BLaER1 treated with 17β-estradiol and CSF1 and Interleukin-3, amounts not matched to agents 10 nM and 100 nM (cell line): ENCODE data around the gene LRRTM2.

Experiments used
- H3K27ac ChIP-seq, 11 experiments: shearing (Covaris generic); formaldehyde crosslinking; 2 replicates each; pipeline ENCODE4 v1.8.1; 2022
- H3K27me3 ChIP-seq, 11 experiments: shearing (Covaris generic); formaldehyde crosslinking; 2 replicates each; pipeline ENCODE4 v1.8.1; 2022
- H3K36me3 ChIP-seq, 11 experiments: shearing (Covaris generic); formaldehyde crosslinking; 2 replicates each; pipeline ENCODE4 v1.8.1; 2022
- H3K4me1 ChIP-seq, 10 experiments: shearing (Covaris generic); formaldehyde crosslinking; 2 replicates each; pipeline ENCODE4 v1.8.1; 2022
- H3K4me2 ChIP-seq, 11 experiments: shearing (Covaris generic); formaldehyde crosslinking; 2 replicates each; pipeline ENCODE4 v1.8.1; 2022
- H3K4me3 ChIP-seq, 10 experiments: shearing (Covaris generic); formaldehyde crosslinking; 2 replicates each; pipeline ENCODE4 v1.8.1; 2022
- H3K9ac ChIP-seq, 11 experiments: shearing (Covaris generic); formaldehyde crosslinking; 2 replicates each; pipeline ENCODE4 v1.8.1; 2022
- H3K9me3 ChIP-seq, 11 experiments: shearing (Covaris generic); formaldehyde crosslinking; replicated peaks in 1 of 11; 2 replicates each; pipeline ENCODE4 v1.8.1; 2022
- H4K20me1 ChIP-seq, 11 experiments: shearing (Covaris generic); formaldehyde crosslinking; 2 replicates each; pipeline ENCODE4 v1.8.1; 2022
- Cebpa-rat ChIP-seq, 11 experiments: shearing (Covaris generic); IDR thresholded peaks; 2 replicates each; pipeline ENCODE4 v1.8.1; 2022

The LRRTM2 gene

DNA sequence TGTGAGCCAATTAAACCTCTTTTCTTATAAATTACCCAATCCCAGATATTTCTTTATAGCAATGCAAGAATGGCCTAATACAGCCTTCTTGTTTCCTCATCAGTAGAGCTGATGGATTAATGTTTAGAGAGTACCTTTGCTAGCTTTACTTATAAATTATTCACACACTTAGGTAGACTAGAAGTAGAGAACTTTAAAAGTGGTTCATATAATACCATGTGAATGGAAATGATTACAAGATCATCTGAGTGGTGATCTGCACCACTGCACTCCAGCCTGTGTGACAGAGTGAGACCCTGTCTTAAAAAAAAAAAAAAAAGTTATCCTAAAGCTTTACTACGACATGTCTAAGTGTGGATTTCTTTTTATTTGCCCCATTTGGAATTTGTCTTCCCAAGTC, 23.2 kb upstream of the LRRTM2 start:
- Histone ChIP-seq H3K27ac (no peak overlapping the region), H3K36me3 (peaks cover 32 to 67% (median 43%) of the 10 kb centered on the region in 11 experiments)

DNA sequence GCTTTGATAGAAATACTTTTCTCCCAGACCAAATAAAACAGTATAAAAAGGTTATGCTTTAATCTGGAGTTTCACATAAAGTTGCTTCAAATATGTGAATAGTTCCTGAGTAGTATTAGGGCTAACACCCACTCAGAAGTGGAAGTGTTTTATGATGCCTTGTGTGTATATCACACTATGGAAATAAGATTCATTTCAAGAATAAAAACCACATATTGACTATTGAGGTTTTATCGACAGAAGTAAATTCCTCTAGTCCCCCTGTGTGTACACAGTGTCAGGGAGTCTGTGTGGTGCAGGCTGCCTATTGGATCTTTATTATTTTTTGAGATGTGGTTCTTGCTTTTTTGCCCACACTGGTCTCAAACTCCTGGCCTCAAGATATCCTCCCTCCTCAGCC, 20.8 kb upstream of the LRRTM2 start:
- Histone ChIP-seq H3K27ac (no peak overlapping the region), H3K4me3 (no peak overlapping the region)
- no peak for TF ChIP-seq Cebpa-rat (IDR thresholded peaks at IDR 0.05)

More for the DNA sequence above, 23.2 kb upstream of the LRRTM2 start:
- H3K27me3 ChIP-seq, result no peaks in the 10 kb centered on the region
- peaks cover 32 to 46% (median 40%) of the 10 kb centered on the region in 10 experiments for H3K4me1 ChIP-seq
- H3K9ac ChIP-seq, result no peak overlapping the region
- no peak overlapping the region for H3K4me2 ChIP-seq
- TF ChIP-seq Cebpa-rat (IDR thresholded peaks at IDR 0.05), result no peak
- H3K4me3 ChIP-seq, result no peak overlapping the region
- peaks cover 5 to 16% (median 6%) of the 10 kb centered on the region in 11 experiments; a peak in 14 of 22 replicates for H3K9me3 ChIP-seq
- H4K20me1 ChIP-seq, result peaks cover 0 to 41% (median 15%) of the 10 kb centered on the region in 11 experiments; a peak in 12 of 22 replicates

DNA sequence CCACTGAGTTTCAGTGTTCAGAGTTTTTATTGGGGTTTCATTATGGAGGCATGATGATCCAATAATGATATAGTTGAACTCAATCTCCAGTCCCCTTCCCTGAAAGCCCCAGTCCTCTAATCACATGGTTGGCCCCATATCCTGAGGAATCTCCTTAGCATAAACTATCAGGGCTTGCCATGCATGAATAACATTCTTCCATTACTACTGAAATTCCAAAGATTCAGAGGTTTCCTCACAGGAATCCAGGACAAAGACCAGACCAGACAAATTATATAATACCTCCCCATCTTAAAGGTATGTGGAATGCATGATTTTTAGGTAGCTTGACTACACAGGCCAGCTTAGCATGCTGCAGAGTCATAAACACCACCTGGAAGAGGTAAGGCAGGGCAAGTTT, 15.5 kb upstream of the LRRTM2 start:
- Histone ChIP-seq H3K9me3 (peaks cover 22 to 38% (median 34%) of the 10 kb centered on the region in 11 experiments), H3K4me3 (peak overlapping the region in 2 of 10 experiments; percentile 10 to 23; a peak in 1 of 20 replicates), H3K4me1 (no peaks in the 10 kb centered on the region), H4K20me1 (peaks cover 0 to 15% (median 0%) of the 10 kb centered on the region in 11 experiments; a peak in 4 of 22 replicates), H3K9ac (no peak overlapping the region), H3K27ac (no peak overlapping the region), H3K36me3 (peaks cover 69 to 99% (median 84%) of the 10 kb centered on the region in 11 experiments), H3K4me2 (no peak overlapping the region), H3K27me3 (no peaks in the 10 kb centered on the region)
- TF ChIP-seq Cebpa-rat (IDR thresholded peaks at IDR 0.05), result no peak

More for the DNA sequence above, 20.8 kb upstream of the LRRTM2 start:
- Histone ChIP-seq H3K4me2 (no peak overlapping the region), H3K36me3 (peaks cover 42 to 78% (median 57%) of the 10 kb centered on the region in 11 experiments), H3K4me1 (peaks cover 19 to 26% (median 22%) of the 10 kb centered on the region in 10 experiments), H4K20me1 (peaks cover 0 to 37% (median 8%) of the 10 kb centered on the region in 11 experiments; a peak in 12 of 22 replicates), H3K9me3 (peaks cover 0 to 16% (median 7%) of the 10 kb centered on the region in 11 experiments; a peak in 17 of 22 replicates), H3K27me3 (no peaks in the 10 kb centered on the region), H3K9ac (no peak overlapping the region)

DNA sequence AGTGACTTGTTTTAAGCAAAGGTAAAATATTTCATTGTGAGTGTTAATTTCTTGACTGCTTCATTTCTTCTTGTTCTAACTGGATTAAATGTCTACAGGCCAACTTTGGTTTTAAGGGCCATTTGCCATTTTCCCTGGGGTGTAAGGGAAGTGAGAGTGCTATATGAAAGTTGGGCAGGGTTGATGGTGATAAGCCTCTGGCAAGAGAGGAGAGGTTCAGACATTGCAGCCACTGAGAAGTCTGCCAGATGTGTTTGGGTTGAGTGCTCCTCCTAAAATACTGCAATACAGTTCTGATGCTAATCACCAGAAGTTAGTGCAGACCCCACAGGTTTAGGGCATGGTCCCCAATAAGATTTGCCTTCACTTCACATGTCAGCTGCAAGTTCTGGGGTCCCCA, 14.9 kb upstream of the LRRTM2 start:
- Histone ChIP-seq H3K9ac (no peak overlapping the region), H3K9me3 (peaks cover 22 to 38% (median 34%) of the 10 kb centered on the region in 11 experiments), H4K20me1 (peaks cover 0 to 21% (median 0%) of the 10 kb centered on the region in 11 experiments; a peak in 6 of 22 replicates), H3K4me2 (no peak overlapping the region), H3K27me3 (no peaks in the 10 kb centered on the region), H3K27ac (no peak overlapping the region), H3K4me3 (peak overlapping the region in 2 of 10 experiments; percentile 10 to 16; a peak in 3 of 20 replicates), H3K36me3 (peaks cover 69 to 99% (median 88%) of the 10 kb centered on the region in 11 experiments), H3K4me1 (no peaks in the 10 kb centered on the region)
- TF ChIP-seq Cebpa-rat (IDR thresholded peaks at IDR 0.05), result no peak

DNA sequence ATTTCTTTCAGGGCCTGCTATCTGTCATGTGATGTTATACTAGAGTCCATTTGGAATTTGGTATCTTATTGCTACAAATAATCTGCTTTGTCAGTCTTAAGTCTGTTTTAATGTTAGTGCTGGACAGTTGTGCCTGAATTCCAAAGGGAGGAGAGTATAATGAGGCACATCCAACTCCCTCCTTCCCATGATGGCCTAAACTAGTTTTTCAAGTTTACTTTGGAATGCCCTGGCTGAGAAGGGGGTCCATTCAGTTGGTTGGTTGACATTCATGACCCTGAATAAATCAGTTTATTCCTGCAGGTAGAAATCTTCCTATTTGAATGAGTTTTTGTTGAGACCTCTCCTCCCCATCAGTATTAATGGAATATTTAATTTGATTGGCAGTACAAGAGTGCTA, 9.4 kb upstream of the LRRTM2 start:
- Histone ChIP-seq H3K27ac (no peak overlapping the region), H3K36me3 (peaks cover 46 to 83% (median 63%) of the 10 kb centered on the region in 11 experiments), H3K27me3 (no peaks in the 10 kb centered on the region), H3K9me3 (peaks cover 18 to 32% (median 23%) of the 10 kb centered on the region in 11 experiments), H3K4me1 (peaks cover 0 to 16% (median 14%) of the 10 kb centered on the region in 10 experiments; a peak in 14 of 20 replicates), H3K9ac (no peak overlapping the region), H3K4me2 (no peak overlapping the region), H3K4me3 (no peak overlapping the region), H4K20me1 (peaks cover 0 to 69% (median 30%) of the 10 kb centered on the region in 11 experiments; a peak in 12 of 22 replicates)
- no peak for TF ChIP-seq Cebpa-rat (IDR thresholded peaks at IDR 0.05)

DNA sequence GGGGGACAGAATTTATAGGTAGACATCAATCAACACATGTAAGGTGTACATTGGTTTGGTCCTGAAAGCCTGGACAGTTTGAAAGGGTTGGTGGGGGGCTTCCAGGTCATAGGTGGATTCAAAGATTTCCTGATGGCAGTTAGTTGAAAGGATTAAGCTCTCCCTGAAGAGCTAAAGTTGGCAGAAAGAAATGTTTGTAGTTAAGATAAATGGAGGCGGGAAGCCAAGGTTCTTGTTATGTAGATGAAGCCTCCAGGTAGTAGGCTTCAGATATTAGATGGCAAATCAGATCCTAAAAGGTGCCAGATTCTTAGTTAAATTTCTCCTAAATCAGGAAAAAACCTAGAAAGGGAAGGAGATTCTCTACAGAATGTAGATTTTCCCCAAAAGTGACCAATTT, 9.0 kb upstream of the LRRTM2 start:
- Histone ChIP-seq H3K4me3 (no peak overlapping the region), H3K9me3 (peaks cover 13 to 31% (median 19%) of the 10 kb centered on the region in 11 experiments), H3K9ac (no peak overlapping the region), H3K4me1 (peaks cover 0 to 16% (median 14%) of the 10 kb centered on the region in 10 experiments; a peak in 14 of 20 replicates), H4K20me1 (peaks cover 0 to 74% (median 31%) of the 10 kb centered on the region in 11 experiments; a peak in 12 of 22 replicates), H3K27me3 (no peaks in the 10 kb centered on the region), H3K27ac (no peak overlapping the region), H3K4me2 (no peak overlapping the region), H3K36me3 (peaks cover 42 to 82% (median 63%) of the 10 kb centered on the region in 11 experiments)
- TF ChIP-seq Cebpa-rat (IDR thresholded peaks at IDR 0.05), result no peak

DNA sequence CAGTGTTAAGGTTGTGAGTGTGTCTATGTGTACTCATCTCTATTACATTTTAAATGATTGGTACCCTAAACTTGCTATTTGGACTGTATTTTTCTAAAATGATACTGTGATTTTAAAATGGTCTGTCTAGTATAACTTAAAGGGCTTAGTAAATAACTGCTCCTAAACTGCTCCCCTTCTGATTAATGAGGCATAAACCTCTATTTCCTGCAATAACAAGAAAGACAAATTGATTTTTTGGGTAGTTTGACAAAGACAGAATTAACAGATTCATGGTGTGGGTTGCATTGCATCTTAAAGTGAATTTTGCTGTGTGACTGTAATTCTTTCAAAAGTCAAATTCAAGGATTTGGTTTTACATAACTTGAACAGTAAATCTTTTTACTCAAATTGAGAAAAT, 8.1 kb upstream of the LRRTM2 start:
- H4K20me1 ChIP-seq, result peaks cover 0 to 83% (median 35%) of the 10 kb centered on the region in 11 experiments; a peak in 14 of 22 replicates
- H3K9ac ChIP-seq, result no peak overlapping the region
- H3K36me3 ChIP-seq, result peaks cover 33 to 73% (median 57%) of the 10 kb centered on the region in 11 experiments
- no peak overlapping the region for H3K4me3 ChIP-seq
- H3K27ac ChIP-seq, result no peak overlapping the region
- peaks cover 0 to 18% (median 15%) of the 10 kb centered on the region in 10 experiments; a peak in 14 of 20 replicates for H3K4me1 ChIP-seq
- H3K4me2 ChIP-seq, result peak overlapping the region in 6 of 11 experiments; percentile 33 to 64 (median 56); a peak in 12 of 22 replicates
- peaks cover 4 to 24% (median 10%) of the 10 kb centered on the region in 11 experiments; a peak in 16 of 22 replicates for H3K9me3 ChIP-seq
- H3K27me3 ChIP-seq, result no peaks in the 10 kb centered on the region
- TF ChIP-seq Cebpa-rat (IDR thresholded peaks at IDR 0.05), result no peak

DNA sequence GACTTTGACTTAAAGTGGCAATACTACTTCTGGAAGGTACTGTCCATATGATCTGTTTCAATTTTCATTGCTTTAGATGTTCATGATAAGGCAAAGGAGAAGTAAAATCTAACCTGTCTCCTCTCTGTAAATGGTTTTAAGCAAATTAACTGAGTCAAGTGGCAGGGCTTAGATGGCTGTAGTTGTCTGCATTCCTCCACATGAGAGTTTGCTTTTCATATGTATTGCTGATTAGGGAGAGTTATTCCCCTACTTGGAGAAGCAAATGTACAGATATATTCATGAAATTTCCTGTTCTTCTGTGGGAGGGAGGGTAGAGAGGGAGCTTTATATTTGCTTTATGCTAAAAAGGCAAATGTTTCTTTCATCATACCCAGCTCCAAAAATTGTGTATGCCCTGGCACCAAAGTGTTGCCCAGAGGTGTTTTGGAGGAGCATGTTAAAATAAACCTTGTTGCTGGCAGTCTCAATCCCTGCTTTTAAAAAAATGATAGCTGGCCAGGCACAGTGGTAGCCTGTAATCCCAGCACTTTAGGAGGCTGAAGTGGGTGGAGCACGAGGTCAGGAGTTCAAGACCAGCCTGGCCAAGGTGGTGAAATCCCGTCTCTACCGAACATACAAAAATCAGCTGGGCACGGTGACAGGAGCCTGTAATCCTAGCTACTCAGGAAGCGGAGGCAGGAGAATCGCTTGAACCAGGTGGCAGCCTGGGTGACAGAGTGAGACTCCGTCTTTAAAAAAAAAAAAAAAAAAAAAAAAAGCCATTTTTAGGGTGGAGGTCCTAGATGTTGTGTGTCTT, 3.5 kb upstream of the LRRTM2 start:
- peaks cover 0 to 29% (median 15%) of the 10 kb centered on the region in 10 experiments; a peak in 14 of 20 replicates for H3K4me1 ChIP-seq
- H3K27me3 ChIP-seq, result no peaks in the 10 kb centered on the region
- no peak overlapping the region for H3K4me3 ChIP-seq
- peaks cover 12 to 68% (median 35%) of the 10 kb centered on the region in 11 experiments; a peak in 20 of 22 replicates for H3K36me3 ChIP-seq
- TF ChIP-seq Cebpa-rat (IDR thresholded peaks at IDR 0.05), result no peak
- H3K9me3 ChIP-seq, result peaks cover 0 to 10% (median 0%) of the 10 kb centered on the region in 11 experiments; a peak in 6 of 22 replicates
- peaks cover 20 to 100% (median 72%) of the 10 kb centered on the region in 11 experiments; a peak in 19 of 22 replicates for H4K20me1 ChIP-seq
- no peak overlapping the region for H3K4me2 ChIP-seq
- no peak overlapping the region for H3K27ac ChIP-seq
- H3K9ac ChIP-seq, result no peak overlapping the region

DNA sequence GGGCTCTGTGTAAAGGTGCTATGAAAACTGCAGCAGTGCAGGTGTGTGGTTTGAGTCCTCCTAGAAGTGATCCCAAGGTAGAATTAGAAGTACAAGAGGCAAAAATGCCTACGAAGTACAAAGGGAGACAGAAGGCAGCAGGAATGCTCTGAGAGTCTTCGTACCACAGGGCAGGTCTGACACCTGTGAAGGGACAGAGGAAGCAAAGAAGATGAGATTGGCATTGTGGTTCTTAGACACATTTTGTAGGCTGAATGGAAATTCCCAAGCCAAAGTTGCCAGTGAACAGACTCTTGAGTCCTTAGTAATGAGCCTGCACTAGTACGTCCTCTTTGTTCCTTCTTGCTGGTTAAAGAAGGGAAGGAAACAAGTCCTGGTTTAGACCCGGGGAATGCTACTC, 1.7 kb upstream of the LRRTM2 start:
- no peak overlapping the region for H3K9ac ChIP-seq
- H3K4me1 ChIP-seq, result peaks cover under 1 to 34% (median 3%) of the 10 kb centered on the region in 10 experiments; a peak in 17 of 20 replicates
- peaks cover 0 to 10% (median 0%) of the 10 kb centered on the region in 11 experiments; a peak in 4 of 22 replicates for H3K9me3 ChIP-seq
- no peak overlapping the region for H3K4me2 ChIP-seq
- H3K27ac ChIP-seq, result no peak overlapping the region
- no peaks in the 10 kb centered on the region for H3K27me3 ChIP-seq
- no peak overlapping the region for H3K4me3 ChIP-seq
- no peak for TF ChIP-seq Cebpa-rat (IDR thresholded peaks at IDR 0.05)
- H3K36me3 ChIP-seq, result peaks cover 6 to 63% (median 43%) of the 10 kb centered on the region in 11 experiments; a peak in 21 of 22 replicates
- H4K20me1 ChIP-seq, result peaks cover 24 to 100% (median 86%) of the 10 kb centered on the region in 11 experiments; a peak in 21 of 22 replicates
